Nephron progenitor cell (in vitro differentiated cells): ENCODE measurements around the gene EPN2.
"Not testable (repeated sequence)": the region's sequence is repeated elsewhere in the genome, so short reads cannot be mapped to it uniquely, and the experiment has no call there.

Source experiments
- DNase-seq: peaks from one replicate; pipeline ENCODE4 v3.0.0; 2021
- H3K27ac Mint-ChIP-seq: 2 replicates; pipeline ENCODE4 v1.8.0; 2021; ENCODE audit warnings: mild to moderate bottlenecking, moderate library complexity, mixed read lengths
- H3K27me3 Mint-ChIP-seq: 2 replicates; pipeline ENCODE4 v1.8.0; 2021; ENCODE audit warnings: mild to moderate bottlenecking, low read depth, mixed read lengths; ENCODE audit not compliant: poor library complexity
- H3K36me3 Mint-ChIP-seq: 2 replicates; pipeline ENCODE4 v1.8.0; 2021; ENCODE audit warnings: low read depth, mixed read lengths
- H3K4me1 Mint-ChIP-seq: 2 replicates; pipeline ENCODE4 v1.8.0; 2021; ENCODE audit warnings: mixed read lengths
- H3K4me3 Mint-ChIP-seq: 2 replicates; pipeline ENCODE4 v1.8.0; 2021; ENCODE audit warnings: mild to moderate bottlenecking, moderate library complexity, mixed read lengths
- H3K9me3 Mint-ChIP-seq: 2 replicates; pipeline ENCODE4 v1.8.0; 2021; ENCODE audit warnings: mild to moderate bottlenecking, moderate library complexity, mixed read lengths
- CTCF ChIP-seq: fragments of 200-600 bp; sonication (generic); IDR thresholded peaks from 2 replicates; pipeline ENCODE4 v1.5.0; 2021; ENCODE audit warnings: antibody characterized with exemption

EPN2 gene

GRCh38 chr17:19346351-19347255 lies 109.4 kb downstream of the EPN2 start:
- Mint-ChIP-seq H3K36me3 (peaks cover 5% of the 10 kb centered on the region), H3K9me3 (no peaks in the 10 kb centered on the region), H3K4me3 (peak overlapping the region; percentile 5), H3K27ac (peak overlapping the region; percentile 92), H3K27me3 (no peaks in the 10 kb centered on the region), H3K4me1 (peaks cover 34% of the 10 kb centered on the region)
- TF ChIP-seq CTCF: no peak
- no peak for DNase-seq

GRCh38 chr17:19347323-19348080 lies 110.3 kb downstream of the EPN2 start:
- H3K27me3 Mint-ChIP-seq: no peaks in the 10 kb centered on the region
- peaks cover 26% of the 10 kb centered on the region for H3K4me1 Mint-ChIP-seq
- H3K4me3 Mint-ChIP-seq: no peak overlapping the region
- peaks cover 5% of the 10 kb centered on the region for H3K36me3 Mint-ChIP-seq
- no peak for DNase-seq
- TF ChIP-seq CTCF: no peak
- H3K9me3 Mint-ChIP-seq: no peaks in the 10 kb centered on the region
- H3K27ac Mint-ChIP-seq: peak overlapping the region; percentile 92

- Mint-ChIP-seq H3K27me3 (no peaks in the 10 kb centered on the region), H3K4me3 (no peak overlapping the region), H3K27ac (no peak overlapping the region), H3K9me3 (no peaks in the 10 kb centered on the region), H3K4me1 (peaks cover 26% of the 10 kb centered on the region), H3K36me3 (peaks cover 5% of the 10 kb centered on the region)
- TF ChIP-seq CTCF: no peak
- DNase-seq: no peak
Observed at GRCh38 chr17:19348081-19348650, 111.0 kb downstream of the EPN2 start.

- Mint-ChIP-seq H3K27ac (peak overlapping the region; percentile 66), H3K4me1 (peaks cover 26% of the 10 kb centered on the region), H3K9me3 (no peaks in the 10 kb centered on the region)
Observed at GRCh38 chr17:19348806-19349205, 111.6 kb downstream of the EPN2 start.

GRCh38 chr17:19353401-19353800 lies 116.2 kb downstream of the EPN2 start:
- H3K27me3 Mint-ChIP-seq, H3K9me3 Mint-ChIP-seq, DNase-seq, H3K27ac Mint-ChIP-seq, H3K4me3 Mint-ChIP-seq: not testable (repeated sequence)
- Mint-ChIP-seq H3K36me3 (peaks cover 22% of the 10 kb centered on the region), H3K4me1 (peaks cover 24% of the 10 kb centered on the region)

More at GRCh38 chr17:19348806-19349205, 111.6 kb downstream of the EPN2 start:
- no peak overlapping the region for H3K4me3 Mint-ChIP-seq
- TF ChIP-seq CTCF: no peak
- peaks cover 6% of the 10 kb centered on the region for H3K36me3 Mint-ChIP-seq
- no peak for DNase-seq
- no peaks in the 10 kb centered on the region for H3K27me3 Mint-ChIP-seq

GRCh38 chr17:19354748-19355147 lies 117.6 kb downstream of the EPN2 start:
- Mint-ChIP-seq H3K4me3 (no peak overlapping the region), H3K27me3 (no peaks in the 10 kb centered on the region), H3K9me3 (no peaks in the 10 kb centered on the region), H3K27ac (no peak overlapping the region), H3K36me3 (peaks cover 22% of the 10 kb centered on the region), H3K4me1 (peaks cover 37% of the 10 kb centered on the region)
- no peak for DNase-seq
- no peak for TF ChIP-seq CTCF
